Measurements from ENCODE around the gene DBH.

DNA sequence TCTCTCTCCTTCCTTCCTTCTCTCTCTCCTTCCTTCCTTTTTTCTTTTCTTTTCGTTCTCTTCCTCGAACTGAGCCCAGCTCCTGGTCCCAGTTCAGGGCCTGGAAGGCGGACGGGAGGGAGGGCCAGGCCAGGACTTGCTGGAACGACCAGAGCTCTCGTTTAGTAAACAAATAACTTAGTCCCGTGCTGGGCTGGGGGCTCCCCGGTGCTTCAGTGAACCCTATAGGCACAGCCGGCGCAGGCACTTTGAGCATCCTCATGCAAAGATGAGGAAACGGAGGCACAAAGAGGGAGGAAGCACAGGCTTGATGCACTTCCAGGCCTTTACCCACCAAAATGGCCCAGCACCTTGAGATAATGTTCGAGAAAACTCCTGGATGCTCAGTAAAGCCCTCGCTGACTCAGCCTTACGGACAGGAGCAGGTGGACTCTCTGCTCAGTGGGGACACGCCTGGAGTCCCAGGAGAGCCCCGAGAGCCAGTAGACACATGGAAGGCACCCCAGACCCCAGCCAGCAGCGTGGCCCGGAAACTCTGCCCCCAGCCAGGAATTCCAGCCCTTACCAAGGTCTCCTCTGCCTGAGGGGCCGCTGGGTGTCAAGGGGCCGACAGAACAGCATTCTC lies 45.8 kb upstream of the DBH start:
- no peak for TF ChIP-seq POLR2AphosphoS5 (IDR thresholded peaks at IDR 0.05; ENCODE audit: low read depth, low read length)
- TF ChIP-seq, protein P1, sequence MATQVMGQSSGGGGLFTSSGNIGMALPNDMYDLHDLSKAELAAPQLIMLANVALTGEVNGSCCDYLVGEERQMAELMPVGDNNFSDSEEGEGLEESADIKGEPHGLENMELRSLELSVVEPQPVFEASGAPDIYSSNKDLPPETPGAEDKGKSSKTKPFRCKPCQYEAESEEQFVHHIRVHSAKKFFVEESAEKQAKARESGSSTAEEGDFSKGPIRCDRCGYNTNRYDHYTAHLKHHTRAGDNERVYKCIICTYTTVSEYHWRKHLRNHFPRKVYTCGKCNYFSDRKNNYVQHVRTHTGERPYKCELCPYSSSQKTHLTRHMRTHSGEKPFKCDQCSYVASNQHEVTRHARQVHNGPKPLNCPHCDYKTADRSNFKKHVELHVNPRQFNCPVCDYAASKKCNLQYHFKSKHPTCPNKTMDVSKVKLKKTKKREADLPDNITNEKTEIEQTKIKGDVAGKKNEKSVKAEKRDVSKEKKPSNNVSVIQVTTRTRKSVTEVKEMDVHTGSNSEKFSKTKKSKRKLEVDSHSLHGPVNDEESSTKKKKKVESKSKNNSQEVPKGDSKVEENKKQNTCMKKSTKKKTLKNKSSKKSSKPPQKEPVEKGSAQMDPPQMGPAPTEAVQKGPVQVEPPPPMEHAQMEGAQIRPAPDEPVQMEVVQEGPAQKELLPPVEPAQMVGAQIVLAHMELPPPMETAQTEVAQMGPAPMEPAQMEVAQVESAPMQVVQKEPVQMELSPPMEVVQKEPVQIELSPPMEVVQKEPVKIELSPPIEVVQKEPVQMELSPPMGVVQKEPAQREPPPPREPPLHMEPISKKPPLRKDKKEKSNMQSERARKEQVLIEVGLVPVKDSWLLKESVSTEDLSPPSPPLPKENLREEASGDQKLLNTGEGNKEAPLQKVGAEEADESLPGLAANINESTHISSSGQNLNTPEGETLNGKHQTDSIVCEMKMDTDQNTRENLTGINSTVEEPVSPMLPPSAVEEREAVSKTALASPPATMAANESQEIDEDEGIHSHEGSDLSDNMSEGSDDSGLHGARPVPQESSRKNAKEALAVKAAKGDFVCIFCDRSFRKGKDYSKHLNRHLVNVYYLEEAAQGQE (IDR thresholded peaks at IDR 0.05; ENCODE audit: insufficient read depth in 1 of 2, low read depth in 2 of 2, low read length in 2 of 2) = no peak
